ENCODE data around the gene TNFRSF4. TPM values are rescaled to one million over a fixed set of nuclear protein-coding genes. Genes with fewer than 3 reads are reported as not detected.

TNFRSF4 gene
- polyA plus RNA-seq, 6 donors from 2014 or later: 0.18 to 0.36 (median 0.32) TPM; not detected in 3

DNA sequence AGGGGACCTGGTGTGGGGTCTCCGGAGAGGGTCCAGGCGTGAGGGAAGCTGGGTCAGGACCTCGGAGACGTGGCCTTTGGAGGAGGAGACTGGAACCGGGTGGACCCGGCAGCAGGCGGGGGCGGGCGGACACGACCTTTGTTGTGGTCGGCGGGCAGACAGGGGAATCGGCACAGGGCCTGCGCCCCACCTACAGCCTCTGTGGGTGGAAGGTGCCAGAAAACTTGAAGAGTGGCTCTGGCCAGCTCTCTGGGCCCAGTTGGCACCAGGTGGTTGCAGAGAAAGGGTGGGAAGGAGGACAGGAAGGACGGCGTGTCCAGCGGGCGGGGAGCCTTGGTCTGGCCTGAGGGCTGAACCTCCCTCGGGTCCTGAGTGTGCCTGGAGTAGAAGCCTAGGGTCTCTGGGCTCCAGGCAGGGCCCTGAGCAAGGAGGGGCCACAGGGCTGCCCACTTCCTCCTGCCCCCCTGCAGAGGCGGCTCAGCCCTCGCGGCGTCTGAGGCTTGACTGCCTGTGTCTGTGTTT is 48.0 kb downstream of the TNFRSF4 start:
- H3K36me3 Mint-ChIP-seq: no peaks in the 10 kb centered on the region
- peaks cover 5 to 13% (median 7%) of the 10 kb centered on the region in 3 donors for H3K4me1 Mint-ChIP-seq
- DNase-seq (no peak), ATAC-seq (ENCODE audit: low read depth in 2 of 2) (no peak)
- H3K27ac Mint-ChIP-seq: peak overlapping the region in 2 of 6 donors; percentile 72 to 79
- no peaks in the 10 kb centered on the region for H3K9me3 Mint-ChIP-seq
- no peak overlapping the region for H3K4me3 Mint-ChIP-seq
- H3K27me3 Mint-ChIP-seq: peaks cover 0 to 13% (median 0%) of the 10 kb centered on the region in 3 donors

GRCh38 chr1:1165485-1165884 is 48.5 kb downstream of the TNFRSF4 start:
- H3K27ac Mint-ChIP-seq: peak overlapping the region in 3 of 6 donors; percentile 72 to 84 (median 79)
- H3K4me3 Mint-ChIP-seq: no peak overlapping the region
- H3K4me1 Mint-ChIP-seq: peaks cover 5 to 13% (median 7%) of the 10 kb centered on the region in 3 donors
- no peak for DNase-seq
- H3K9me3 Mint-ChIP-seq: no peaks in the 10 kb centered on the region
- no peaks in the 10 kb centered on the region for H3K36me3 Mint-ChIP-seq
- no peak for ATAC-seq (ENCODE audit: low read depth in 2 of 2)
- H3K27me3 Mint-ChIP-seq: peaks cover 0 to 13% (median 0%) of the 10 kb centered on the region in 3 donors

GRCh38 chr1:1164701-1165451 is 49.1 kb downstream of the TNFRSF4 start:
- no peaks in the 10 kb centered on the region for H3K36me3 Mint-ChIP-seq
- ATAC-seq (ENCODE audit: low read depth in 2 of 2): no peak
- peaks cover 0 to 8% (median 3%) of the 10 kb centered on the region in 3 donors for H3K4me1 Mint-ChIP-seq
- H3K27ac Mint-ChIP-seq: peak overlapping the region in 1 of 6 donors; percentile 77
- no peak for DNase-seq
- no peak overlapping the region for H3K4me3 Mint-ChIP-seq
- peaks cover 0 to 13% (median 0%) of the 10 kb centered on the region in 3 donors for H3K27me3 Mint-ChIP-seq
- no peaks in the 10 kb centered on the region for H3K9me3 Mint-ChIP-seq

DNA sequence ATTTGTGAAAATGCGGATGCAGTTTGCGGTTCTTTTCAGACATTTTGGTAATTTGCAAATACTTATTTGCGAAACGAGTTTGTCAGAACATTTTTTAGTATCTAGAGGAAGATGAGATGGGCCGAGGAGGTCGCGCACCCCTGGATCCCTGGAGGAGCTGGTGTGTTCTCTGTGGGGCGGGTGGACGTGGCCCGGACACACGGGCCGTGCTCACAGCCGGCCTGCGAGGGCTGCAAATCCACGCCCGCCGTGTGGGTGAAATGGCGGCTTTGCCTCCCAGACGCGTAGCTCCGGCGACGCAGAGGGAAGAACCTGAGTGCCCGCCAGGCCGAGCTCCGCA is 49.6 kb downstream of the TNFRSF4 start:
- no peak overlapping the region for H3K4me3 Mint-ChIP-seq

GRCh38 chr1:1163538-1164070 is 50.3 kb downstream of the TNFRSF4 start:
- ATAC-seq (ENCODE audit: low read depth in 2 of 2) (no peak), DNase-seq (no peak)
- H3K4me3 Mint-ChIP-seq: no peak overlapping the region
- H3K27ac Mint-ChIP-seq: peak overlapping the region in 1 of 6 donors; percentile 75
- H3K36me3 Mint-ChIP-seq: no peaks in the 10 kb centered on the region
- no peaks in the 10 kb centered on the region for H3K9me3 Mint-ChIP-seq
- peaks cover 0 to 5% (median 0%) of the 10 kb centered on the region in 3 donors for H3K4me1 Mint-ChIP-seq
- peaks cover 0 to 13% (median 0%) of the 10 kb centered on the region in 3 donors for H3K27me3 Mint-ChIP-seq

More for the DNA sequence above, 49.6 kb downstream of the TNFRSF4 start:
- no peak overlapping the region for H3K27ac Mint-ChIP-seq
- no peaks in the 10 kb centered on the region for H3K9me3 Mint-ChIP-seq
- no peak for DNase-seq
- H3K36me3 Mint-ChIP-seq: no peaks in the 10 kb centered on the region
- ATAC-seq (ENCODE audit: low read depth in 2 of 2): no peak
- H3K27me3 Mint-ChIP-seq: peaks cover 0 to 13% (median 0%) of the 10 kb centered on the region in 3 donors
- H3K4me1 Mint-ChIP-seq: peaks cover 0 to 5% (median 0%) of the 10 kb centered on the region in 3 donors

- Mint-ChIP-seq H3K4me3 (no peak overlapping the region), H3K36me3 (no peaks in the 10 kb centered on the region), H3K27me3 (peaks cover 0 to 13% (median 0%) of the 10 kb centered on the region in 3 donors), H3K27ac (no peak overlapping the region), H3K9me3 (no peaks in the 10 kb centered on the region), H3K4me1 (peaks cover 0 to 5% (median 0%) of the 10 kb centered on the region in 3 donors)
- no peak for DNase-seq
- ATAC-seq (ENCODE audit: low read depth in 2 of 2): no peak
Measured at GRCh38 chr1:1162597-1163537, 51.1 kb downstream of the TNFRSF4 start.

DNA sequence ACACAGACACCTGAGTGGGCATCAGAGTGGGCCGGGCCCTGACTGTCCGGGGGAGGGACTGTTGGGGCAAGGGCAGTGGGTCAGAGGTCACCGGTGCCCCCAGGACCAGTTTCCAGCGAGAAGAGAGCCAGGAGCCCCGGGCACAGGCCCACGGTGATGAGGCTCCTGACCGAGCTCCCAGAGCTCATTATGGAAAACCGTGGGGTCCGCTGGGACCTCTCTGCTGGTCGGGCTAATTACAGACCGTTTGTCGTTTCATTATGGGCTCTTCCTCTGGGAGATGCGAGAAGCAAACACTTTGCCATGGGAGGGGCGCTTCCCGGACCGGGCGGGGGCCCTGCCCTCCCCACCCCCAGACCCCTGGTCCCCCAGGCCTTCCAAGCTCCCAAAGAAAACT is 52.3 kb downstream of the TNFRSF4 start:
- Mint-ChIP-seq H3K9me3 (no peaks in the 10 kb centered on the region), H3K27ac (no peak overlapping the region), H3K27me3 (peaks cover 0 to 13% (median 0%) of the 10 kb centered on the region in 3 donors), H3K4me3 (no peak overlapping the region), H3K36me3 (no peaks in the 10 kb centered on the region), H3K4me1 (peaks cover 2 to 5% (median 4%) of the 10 kb centered on the region in 3 donors)
- ATAC-seq (ENCODE audit: low read depth in 2 of 2) (no peak), DNase-seq (no peak)

Other genes with a start within 250 kb of the TNFRSF4 start
- gene PLEKHN1, start 247.7 kb downstream of the TNFRSF4 start, polyA plus RNA-seq (ENCODE audit: low read depth in 6 of 6): not detected
- not detected for gene PERM1, start 232.1 kb downstream of the TNFRSF4 start, polyA plus RNA-seq (ENCODE audit: low read depth in 6 of 6)
- gene HES4, start 214.1 kb downstream of the TNFRSF4 start, polyA plus RNA-seq (ENCODE audit: low read depth in 6 of 6): under 1 TPM in 2 of 6 donors, not detected in 4; 0.45 to 0.64 TPM
- 100 to 1,000 TPM in 4 of 6 donors, 10 to 100 TPM in 2; 55.1 to 183 (median 124) TPM for gene ISG15, start 200.7 kb downstream of the TNFRSF4 start, polyA plus RNA-seq (ENCODE audit: low read depth in 6 of 6)
- gene AGRN, start 194.0 kb downstream of the TNFRSF4 start, polyA plus RNA-seq (ENCODE audit: low read depth in 6 of 6): under 1 TPM in 2 of 6 donors, not detected in 4; 0.04 to 0.52 TPM
- not detected for gene RNF223, start 139.8 kb downstream of the TNFRSF4 start, polyA plus RNA-seq (ENCODE audit: low read depth in 6 of 6)
- gene C1orf159, start 98.1 kb downstream of the TNFRSF4 start, polyA plus RNA-seq (ENCODE audit: low read depth in 6 of 6): 1 to 10 TPM in 5 of 6 donors, not detected in 1; 2.0 to 6.3 (median 4.3) TPM
- not detected for gene TTLL10, start 40.3 kb downstream of the TNFRSF4 start, polyA plus RNA-seq (ENCODE audit: low read depth in 6 of 6)
- 10 to 100 TPM in 1 of 6 donors, 1 to 10 TPM in 5; 2.4 to 13.0 (median 7.9) TPM for gene TNFRSF18, start 7.6 kb downstream of the TNFRSF4 start, polyA plus RNA-seq (ENCODE audit: low read depth in 6 of 6)
- 100 to 1,000 TPM in 1 of 6 donors, 10 to 100 TPM in 5; 64.8 to 101 (median 85.4) TPM for gene SDF4, start 17.8 kb upstream of the TNFRSF4 start, polyA plus RNA-seq (ENCODE audit: low read depth in 6 of 6)
- gene B3GALT6, start 18.1 kb upstream of the TNFRSF4 start, polyA plus RNA-seq (ENCODE audit: low read depth in 6 of 6): 10 to 100 TPM in 5 of 6 donors, 1 to 10 TPM in 1; 6.9 to 22.9 (median 12.9) TPM
- not detected for gene C1QTNF12, start 32.6 kb upstream of the TNFRSF4 start, polyA plus RNA-seq (ENCODE audit: low read depth in 6 of 6)
- gene UBE2J2, start 59.7 kb upstream of the TNFRSF4 start, polyA plus RNA-seq (ENCODE audit: low read depth in 6 of 6): 100 to 1,000 TPM in 1 of 6 donors, 10 to 100 TPM in 5; 75.1 to 112 (median 87.4) TPM
- gene SCNN1D, start 66.3 kb upstream of the TNFRSF4 start, polyA plus RNA-seq (ENCODE audit: low read depth in 6 of 6): not detected
- gene ACAP3, start 93.8 kb upstream of the TNFRSF4 start, polyA plus RNA-seq (ENCODE audit: low read depth in 6 of 6): 1 to 10 TPM; 1.9 to 7.2 (median 3.1) TPM
- gene PUSL1, start 94.4 kb upstream of the TNFRSF4 start, polyA plus RNA-seq (ENCODE audit: low read depth in 6 of 6): 10 to 100 TPM in 5 of 6 donors, 1 to 10 TPM in 1; 7.2 to 17.2 (median 11.9) TPM
- 10 to 100 TPM; 45.9 to 61.5 (median 54.3) TPM for gene INTS11, start 110.5 kb upstream of the TNFRSF4 start, polyA plus RNA-seq (ENCODE audit: low read depth in 6 of 6)
- gene CPTP, start 110.6 kb upstream of the TNFRSF4 start, polyA plus RNA-seq (ENCODE audit: low read depth in 6 of 6): 10 to 100 TPM in 3 of 6 donors, 1 to 10 TPM in 3; 7.9 to 16.9 (median 10.7) TPM
- gene TAS1R3, start 117.1 kb upstream of the TNFRSF4 start, polyA plus RNA-seq (ENCODE audit: low read depth in 6 of 6): under 1 TPM in 3 of 6 donors, not detected in 3; 0.28 to 0.44 (median 0.31) TPM
- 1 to 10 TPM in 1 of 6 donors, under 1 TPM in 4, not detected in 1; 0.40 to 1.0 (median 0.68) TPM for gene DVL1, start 135.3 kb upstream of the TNFRSF4 start, polyA plus RNA-seq (ENCODE audit: low read depth in 6 of 6)
- not detected for gene MXRA8, start 144.4 kb upstream of the TNFRSF4 start, polyA plus RNA-seq (ENCODE audit: low read depth in 6 of 6)
- 100 to 1,000 TPM; 103 to 122 (median 106) TPM for gene AURKAIP1, start 161.1 kb upstream of the TNFRSF4 start, polyA plus RNA-seq (ENCODE audit: low read depth in 6 of 6)
- 10 to 100 TPM; 16.8 to 50.2 (median 24.6) TPM for gene CCNL2, start 185.2 kb upstream of the TNFRSF4 start, polyA plus RNA-seq (ENCODE audit: low read depth in 6 of 6)
- gene MRPL20, start 193.1 kb upstream of the TNFRSF4 start, polyA plus RNA-seq (ENCODE audit: low read depth in 6 of 6): 100 to 1,000 TPM in 3 of 6 donors, 10 to 100 TPM in 3; 75.1 to 129 (median 102) TPM
- 1 to 10 TPM in 1 of 6 donors, under 1 TPM in 4, not detected in 1; 0.17 to 1.5 (median 0.28) TPM for gene ANKRD65, start 207.1 kb upstream of the TNFRSF4 start, polyA plus RNA-seq (ENCODE audit: low read depth in 6 of 6)
- gene VWA1, start 221.5 kb upstream of the TNFRSF4 start, polyA plus RNA-seq (ENCODE audit: low read depth in 6 of 6): under 1 TPM in 1 of 6 donors, not detected in 5; 0.41 TPM
- not detected for gene ATAD3C, start 235.5 kb upstream of the TNFRSF4 start, polyA plus RNA-seq (ENCODE audit: low read depth in 6 of 6)